Activated T-helper 1 cell treated with anti-CD3 and anti-CD28 coated beads, Interleukin-12 subunit alpha, Interleukin-12 subunit beta, Interleukin-2, Interleukin-4 antibody, amounts not matched to agents 30 ng/mL and 10 ng/mL and 1 ng/mL, durations not matched to agents 14 hours and 24 hours and 36 hours (primary cell): ENCODE data around the gene COG3. TPM values are rescaled to one million over a fixed set of nuclear protein-coding genes. Genes with fewer than 3 reads are reported as not detected.
"Not testable (repeated sequence)": the region's sequence is repeated elsewhere in the genome, so short reads cannot be mapped to it uniquely, and the experiment has no call there.

Experiments used
- DNase-seq: peaks from one replicate; pipeline ENCODE4 v3.0.0; 2021; ENCODE audit warnings: low spot score
- H3K27ac Mint-ChIP-seq: one replicate; pipeline ENCODE4 v1.8.0; 2021; ENCODE audit warnings: mild to moderate bottlenecking, mixed read lengths
- H3K27me3 Mint-ChIP-seq: one replicate; pipeline ENCODE4 v1.8.0; 2022; ENCODE audit warnings: mild to moderate bottlenecking, moderate library complexity, mixed read lengths; ENCODE audit not compliant: insufficient read depth
- H3K36me3 Mint-ChIP-seq: one replicate; pipeline ENCODE4 v1.8.0; 2021; ENCODE audit warnings: low read depth, mixed read lengths
- H3K4me1 Mint-ChIP-seq: one replicate; pipeline ENCODE4 v1.8.0; 2021; ENCODE audit warnings: low read depth, mixed read lengths
- H3K4me3 Mint-ChIP-seq: one replicate; pipeline ENCODE4 v1.8.0; 2021; ENCODE audit warnings: mild to moderate bottlenecking, moderate library complexity, mixed read lengths
- H3K9me3 Mint-ChIP-seq: one replicate; pipeline ENCODE4 v1.8.0; 2021; ENCODE audit warnings: mixed read lengths
- intact Hi-C: fragments of 100-400 bp; cut with micrococcal nuclease; formaldehyde crosslinking; loops from one replicate; pipeline ENCODE4 v1.15.1; 2024
- total RNA-seq: library from RNA; stranded (reverse); gene quantifications from 2 replicates; pipeline ENCODE4 v1.2.3, GENCODE V29; 2022

COG3 gene
- 22.9 and 23.2 TPM in 2 replicates for total RNA-seq

GRCh38 chr13:45464687-45465453 lies at the start of gene COG3:
Gene COG3 (plus strand): TSS chr13:45464939. CDS start chr13:45465037, 98 bp downstream.
- intact Hi-C loops = loop anchor here (1.0 to 5.0 kb wide), 11 partner anchors 24 to 888 kb away; partner anchors contain the start of genes GPALPP1, GTF2F2, LCP1 and NUFIP1

GRCh38 chr13:45415112-45415511 lies 49.6 kb upstream of the COG3 start:
- no peak for DNase-seq

More at GRCh38 chr13:45464687-45465453, at the start of gene COG3:
- Mint-ChIP-seq H3K4me1 (peaks cover 43% of the 10 kb centered on the region), H3K4me3 (peak within 1 kb of the TSS; percentile 95), H3K36me3 (peaks cover 22% of the 10 kb centered on the region), H3K9me3 (no peaks in the 10 kb centered on the region), H3K27ac (peak within 1 kb of the TSS; percentile 79), H3K27me3 (peaks cover 11% of the 10 kb centered on the region)
- peak; percentile 94 for DNase-seq

GRCh38 chr13:45416516-45417128 lies 48.1 kb upstream of the COG3 start:
- Mint-ChIP-seq H3K9me3 (no peaks in the 10 kb centered on the region), H3K4me1 (peaks cover 18% of the 10 kb centered on the region), H3K27me3 (no peaks in the 10 kb centered on the region), H3K4me3 (peak overlapping the region; percentile 94), H3K36me3 (peaks cover 3% of the 10 kb centered on the region), H3K27ac (peak overlapping the region; percentile 92)
- no peak for DNase-seq
- intact Hi-C loops = loop anchor here (1.0 to 5.0 kb wide), 5 partner anchors 20 to 1274 kb away; no protein-coding TSS in a partner anchor

More at GRCh38 chr13:45415112-45415511, 49.6 kb upstream of the COG3 start:
- no peaks in the 10 kb centered on the region for H3K9me3 Mint-ChIP-seq
- intact Hi-C loops = loop anchor here (5.0 kb wide), 2 partner anchors 368 to 1273 kb away; no protein-coding TSS in a partner anchor
- no peak overlapping the region for H3K27ac Mint-ChIP-seq
- peak overlapping the region; percentile 15 for H3K4me3 Mint-ChIP-seq
- H3K36me3 Mint-ChIP-seq = peaks cover 5% of the 10 kb centered on the region
- H3K4me1 Mint-ChIP-seq = peaks cover 18% of the 10 kb centered on the region
- no peaks in the 10 kb centered on the region for H3K27me3 Mint-ChIP-seq

- no peaks in the 10 kb centered on the region for H3K9me3 Mint-ChIP-seq
- H3K36me3 Mint-ChIP-seq = peaks cover 2% of the 10 kb centered on the region
- peaks cover 18% of the 10 kb centered on the region for H3K4me1 Mint-ChIP-seq
- intact Hi-C loops = loop anchor here (1.0 to 5.0 kb wide), 9 partner anchors 19 to 1276 kb away; partner anchors contain the start of genes COG3 and TPT1
- peak within 1 kb of the TSS; percentile 92 for H3K27ac Mint-ChIP-seq
- no peaks in the 10 kb centered on the region for H3K27me3 Mint-ChIP-seq
- DNase-seq = peak; percentile 85
- peak within 1 kb of the TSS; percentile 94 for H3K4me3 Mint-ChIP-seq
These were observed 46.8 kb upstream of the COG3 start, which contains the start of gene SLC25A30 for GRCh38 chr13:45417790-45418534. Gene SLC25A30 (minus strand): TSS chr13:45418373. CDS start chr13:45411425, 6,948 bp downstream.

GRCh38 chr13:45419389-45419788 lies 45.4 kb upstream of the COG3 start:
- not testable (repeated sequence) for H3K27ac Mint-ChIP-seq, H3K9me3 Mint-ChIP-seq, H3K27me3 Mint-ChIP-seq, DNase-seq, H3K4me3 Mint-ChIP-seq, H3K36me3 Mint-ChIP-seq
- intact Hi-C loops = loop anchor here (5.0 kb wide), 2 partner anchors 372 to 1277 kb away; no protein-coding TSS in a partner anchor
- peaks cover 18% of the 10 kb centered on the region for H3K4me1 Mint-ChIP-seq

- DNase-seq = no peak
- Mint-ChIP-seq H3K4me3 (peak overlapping the region; percentile 11), H3K4me1 (peaks cover 18% of the 10 kb centered on the region), H3K27me3 (no peaks in the 10 kb centered on the region), H3K27ac (no peak overlapping the region), H3K9me3 (no peaks in the 10 kb centered on the region), H3K36me3 (peaks cover 2% of the 10 kb centered on the region)
- intact Hi-C loops = loop anchor here (5.0 kb wide), 2 partner anchors 373 to 1278 kb away; no protein-coding TSS in a partner anchor
These were observed 44.8 kb upstream of the COG3 start for GRCh38 chr13:45419945-45420344.

GRCh38 chr13:45422731-45423292 lies 41.9 kb upstream of the COG3 start:
- no peaks in the 10 kb centered on the region for H3K27me3 Mint-ChIP-seq
- no peaks in the 10 kb centered on the region for H3K9me3 Mint-ChIP-seq
- peaks cover 5% of the 10 kb centered on the region for H3K4me1 Mint-ChIP-seq
- H3K36me3 Mint-ChIP-seq = no peaks in the 10 kb centered on the region
- DNase-seq = no peak
- no peak overlapping the region for H3K27ac Mint-ChIP-seq
- intact Hi-C loops = no loop called here
- H3K4me3 Mint-ChIP-seq = no peak overlapping the region

- H3K4me1 Mint-ChIP-seq, H3K9me3 Mint-ChIP-seq, DNase-seq, H3K27me3 Mint-ChIP-seq, H3K36me3 Mint-ChIP-seq, H3K4me3 Mint-ChIP-seq, H3K27ac Mint-ChIP-seq, intact Hi-C loops: not testable (repeated sequence)
These were observed 38.5 kb upstream of the COG3 start for GRCh38 chr13:45426056-45426841.

- no peak for DNase-seq
- Mint-ChIP-seq H3K9me3 (no peaks in the 10 kb centered on the region), H3K4me3 (no peak overlapping the region), H3K27ac (no peak overlapping the region), H3K27me3 (no peaks in the 10 kb centered on the region), H3K36me3 (no peaks in the 10 kb centered on the region), H3K4me1 (no peaks in the 10 kb centered on the region)
- intact Hi-C loops = no loop called here
These were observed 31.9 kb upstream of the COG3 start for GRCh38 chr13:45432737-45433380.

GRCh38 chr13:45433381-45433790 lies 31.4 kb upstream of the COG3 start:
- H3K27me3 Mint-ChIP-seq = peaks cover 2% of the 10 kb centered on the region
- H3K4me1 Mint-ChIP-seq = no peaks in the 10 kb centered on the region
- H3K36me3 Mint-ChIP-seq = no peaks in the 10 kb centered on the region
- no peak overlapping the region for H3K4me3 Mint-ChIP-seq
- intact Hi-C loops = no loop called here
- DNase-seq = no peak
- H3K27ac Mint-ChIP-seq = no peak overlapping the region
- no peaks in the 10 kb centered on the region for H3K9me3 Mint-ChIP-seq

GRCh38 chr13:45434556-45435371 lies 30.0 kb upstream of the COG3 start:
- H3K4me1 Mint-ChIP-seq = no peaks in the 10 kb centered on the region
- no peaks in the 10 kb centered on the region for H3K9me3 Mint-ChIP-seq
- peaks cover 2% of the 10 kb centered on the region for H3K27me3 Mint-ChIP-seq
- intact Hi-C loops = no loop called here
- no peak for DNase-seq
- no peak overlapping the region for H3K27ac Mint-ChIP-seq
- no peaks in the 10 kb centered on the region for H3K36me3 Mint-ChIP-seq
- no peak overlapping the region for H3K4me3 Mint-ChIP-seq
